GM19438 (cell line): Measurements from ENCODE around the gene TPCN2.

Experiments
- ATAC-seq: cut with Tn5 transposase; IDR thresholded peaks from one replicate; pipeline ENCODE4 v1.9.1; 2021; ENCODE audit warnings: low read depth; ENCODE audit not compliant: unreplicated experiment

Gene TPCN2

DNA sequence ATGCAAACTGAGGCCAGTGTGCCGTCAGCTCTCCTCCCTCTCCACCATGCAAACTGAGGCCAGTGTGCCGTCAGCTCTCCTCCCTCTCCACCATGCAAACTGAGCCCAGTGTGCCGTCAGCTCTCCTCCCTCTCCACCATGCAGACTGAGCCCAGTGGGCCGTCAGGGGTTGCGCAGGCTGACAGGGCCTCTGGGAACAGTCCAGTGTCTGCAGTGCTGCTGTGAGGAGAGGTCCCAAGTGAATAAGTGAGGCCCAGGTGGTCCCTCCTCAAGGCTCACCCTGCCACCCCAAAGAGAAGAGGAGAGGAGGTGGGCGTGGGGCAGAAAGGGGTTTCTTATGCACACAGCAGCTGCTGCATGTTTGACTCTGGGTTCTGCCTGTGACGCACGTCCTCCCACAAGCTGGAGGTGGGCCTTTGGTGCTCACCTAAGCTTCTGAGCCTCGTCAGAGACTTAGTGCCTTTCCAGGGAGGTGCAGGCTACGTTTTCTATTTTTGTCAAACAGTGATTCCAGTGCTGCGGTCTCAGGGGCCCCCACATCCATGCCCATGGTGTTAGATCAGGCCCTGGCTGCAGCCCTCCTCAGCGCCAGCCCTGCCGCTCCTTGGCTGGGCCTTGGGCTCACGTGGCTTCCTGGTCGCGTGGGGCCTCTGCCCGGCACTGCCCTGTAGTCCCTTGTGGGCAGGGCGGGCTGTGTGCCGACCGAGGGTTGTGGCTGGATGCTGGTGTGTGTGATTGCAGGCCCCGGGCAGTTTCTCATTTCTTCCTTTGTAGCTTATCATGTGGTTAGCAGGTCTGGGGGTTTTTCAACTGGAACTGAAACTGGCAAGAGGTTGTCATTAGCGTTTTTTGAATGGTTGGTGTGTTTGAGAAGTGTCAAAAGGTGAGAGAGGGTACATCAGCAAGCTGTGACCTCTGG, 7.1 kb downstream of the TPCN2 start:
- peak; percentile 63 for ATAC-seq

DNA sequence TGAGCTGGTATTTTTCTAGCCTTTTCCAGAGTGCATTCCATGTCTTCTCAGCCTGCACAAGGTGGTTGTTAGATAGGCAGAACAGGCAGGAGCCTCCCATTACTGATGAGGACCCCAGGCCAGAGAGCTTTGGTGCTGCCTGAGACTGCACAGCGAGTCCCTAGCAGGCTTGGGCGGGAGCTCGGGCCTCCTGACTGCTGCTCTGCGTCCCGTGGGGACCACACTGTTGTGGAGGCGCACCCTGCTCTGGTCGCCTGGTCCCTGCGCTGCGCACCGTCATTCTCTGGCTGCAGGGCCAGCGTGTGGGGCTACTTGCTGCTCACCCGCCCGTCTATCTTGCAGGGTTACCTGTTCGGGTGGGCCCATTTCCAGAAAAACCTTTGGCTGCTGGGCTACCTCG, 8.5 kb downstream of the TPCN2 start:
- no peak for ATAC-seq

DNA sequence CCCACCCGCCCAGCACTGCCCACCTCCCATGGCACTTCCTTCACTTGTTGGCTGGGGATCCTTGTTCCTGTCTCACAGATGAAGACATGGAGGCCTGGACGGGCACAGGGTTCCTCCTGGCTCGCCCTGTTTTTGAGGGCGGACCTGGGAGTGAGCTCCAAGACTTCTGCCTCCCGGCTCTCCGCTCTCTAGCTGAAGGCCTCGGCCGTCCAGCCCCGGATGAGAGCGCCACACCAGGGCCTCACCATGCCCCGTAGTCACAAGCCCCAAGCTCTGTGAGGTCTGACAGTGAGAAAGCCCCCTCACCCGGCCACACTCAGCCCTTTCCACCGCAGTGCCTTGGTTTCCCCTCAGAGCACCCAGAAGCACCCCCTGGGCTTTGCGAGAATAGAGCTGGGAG, 9.1 kb downstream of the TPCN2 start:
- ATAC-seq, result no peak

DNA sequence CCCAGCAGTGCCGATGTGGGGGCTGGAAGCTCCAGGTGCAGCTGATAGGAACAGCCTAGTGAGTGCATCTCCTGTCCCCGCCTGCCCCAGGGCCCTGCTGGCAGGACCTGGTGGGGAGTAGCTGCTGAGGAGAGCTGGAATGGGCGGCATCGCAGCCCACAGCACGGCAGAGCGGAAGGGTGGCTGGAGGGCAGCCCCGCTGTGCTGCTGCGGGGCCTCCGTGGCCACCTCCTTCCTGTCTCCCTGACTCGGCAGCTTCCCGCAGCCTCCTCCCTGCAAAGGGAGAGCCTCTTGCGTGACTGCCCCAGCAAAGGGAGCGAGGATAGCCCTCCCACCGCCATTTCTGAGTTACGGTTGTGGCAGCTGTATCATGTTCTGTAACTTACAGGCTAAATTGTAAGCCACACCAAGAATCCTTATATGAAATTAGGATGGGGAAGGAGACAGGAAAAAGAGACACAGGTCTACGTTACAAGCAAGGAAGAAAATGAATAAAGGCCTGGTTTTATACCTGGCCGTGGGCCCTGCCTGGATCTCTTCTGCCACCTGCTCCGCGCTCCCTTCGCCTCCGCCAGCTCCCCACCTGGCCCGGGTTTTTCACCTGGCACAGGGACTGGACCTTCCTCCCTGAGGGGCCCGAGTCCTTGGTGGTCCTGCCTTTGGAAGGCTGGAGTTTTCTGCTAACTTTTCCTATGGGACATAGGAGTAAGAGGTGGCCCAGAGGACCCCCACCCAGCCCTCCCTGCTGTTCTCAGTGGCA, 10.0 kb downstream of the TPCN2 start:
- ATAC-seq, result no peak

DNA sequence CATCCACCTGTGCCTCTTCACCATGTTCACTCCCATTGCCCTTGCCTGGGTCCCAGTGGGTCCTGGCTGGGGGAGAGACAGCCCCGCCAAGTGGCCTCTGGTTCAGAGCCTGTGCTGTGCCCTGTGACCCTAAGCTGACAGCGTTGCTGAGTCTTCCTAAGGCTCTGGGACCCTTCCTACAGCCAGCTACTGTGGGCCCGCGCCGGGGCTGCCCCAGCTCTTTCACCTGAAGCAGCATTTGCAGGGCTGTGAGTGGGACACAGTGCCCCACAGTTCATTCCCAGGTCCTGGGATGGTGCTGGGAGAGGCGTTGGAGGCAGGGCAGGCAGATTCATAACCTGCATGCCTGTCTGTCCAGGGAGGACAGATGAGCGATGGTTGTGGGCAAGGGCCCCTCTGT, 10.7 kb downstream of the TPCN2 start:
- ATAC-seq, result no peak

DNA sequence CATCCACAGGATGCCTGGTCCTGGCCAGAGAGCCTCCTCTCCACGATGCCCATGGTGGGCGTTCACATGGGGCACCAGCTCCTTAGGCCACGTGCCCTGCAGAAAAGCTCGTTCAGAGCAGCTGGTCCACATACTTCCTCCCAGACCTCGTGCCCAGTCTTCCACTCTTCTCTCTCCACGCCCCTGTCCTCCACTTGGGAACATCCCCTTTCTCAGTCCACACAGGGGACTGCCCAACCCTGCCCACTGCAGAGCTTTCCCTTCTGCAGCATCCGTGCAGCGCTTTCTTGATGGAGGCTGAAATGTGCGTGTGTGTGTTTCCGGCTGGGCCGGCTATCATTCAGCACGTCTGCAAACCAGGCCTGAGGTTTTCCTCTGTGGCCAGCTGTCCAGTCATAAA, 11.3 kb downstream of the TPCN2 start:
- ATAC-seq, result no peak

DNA sequence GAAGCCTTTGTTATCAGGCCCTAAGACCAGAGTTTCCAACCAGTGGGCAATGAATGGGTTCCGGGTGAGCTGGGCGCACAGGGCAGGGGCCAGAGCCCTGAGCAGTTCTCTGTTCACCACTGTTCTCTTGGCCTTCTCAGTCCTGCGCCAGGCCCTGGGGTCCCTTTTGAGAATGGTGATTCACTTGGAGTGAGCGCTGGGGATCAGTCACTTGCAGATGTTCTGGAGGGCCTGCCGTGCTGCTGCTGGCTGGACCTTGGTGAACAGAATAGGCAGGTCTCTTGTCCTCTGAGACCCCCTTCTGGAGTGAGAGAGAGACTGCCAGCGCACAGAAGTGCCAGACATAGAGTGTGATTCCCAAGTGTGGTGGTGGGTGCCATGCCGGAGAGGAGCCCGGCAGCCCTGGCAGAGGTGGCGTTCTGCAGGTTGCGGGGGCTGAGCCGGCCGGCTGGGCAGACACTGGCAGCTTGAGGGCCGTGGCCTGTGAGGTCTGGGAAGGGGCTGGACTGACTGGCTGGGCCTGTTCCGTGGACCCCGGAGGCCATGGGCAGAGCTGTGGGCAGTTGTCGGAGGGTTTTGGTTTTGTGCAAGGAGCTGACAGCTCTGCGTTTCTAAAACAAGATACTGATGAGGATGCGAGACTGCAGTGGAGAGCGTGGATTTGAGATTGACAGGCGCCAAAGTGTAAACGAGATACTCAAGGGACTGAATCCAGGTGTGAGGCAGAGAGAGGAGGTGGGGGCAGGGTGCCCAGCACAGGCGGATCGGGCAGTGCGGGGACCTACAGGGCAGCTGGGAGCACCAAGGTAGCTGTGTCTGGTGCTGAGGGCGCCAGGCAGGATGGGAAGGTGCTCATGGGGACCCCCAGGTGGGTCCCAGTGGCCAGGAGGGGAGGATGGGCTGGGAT, 12.3 kb downstream of the TPCN2 start:
- ATAC-seq, result no peak

DNA sequence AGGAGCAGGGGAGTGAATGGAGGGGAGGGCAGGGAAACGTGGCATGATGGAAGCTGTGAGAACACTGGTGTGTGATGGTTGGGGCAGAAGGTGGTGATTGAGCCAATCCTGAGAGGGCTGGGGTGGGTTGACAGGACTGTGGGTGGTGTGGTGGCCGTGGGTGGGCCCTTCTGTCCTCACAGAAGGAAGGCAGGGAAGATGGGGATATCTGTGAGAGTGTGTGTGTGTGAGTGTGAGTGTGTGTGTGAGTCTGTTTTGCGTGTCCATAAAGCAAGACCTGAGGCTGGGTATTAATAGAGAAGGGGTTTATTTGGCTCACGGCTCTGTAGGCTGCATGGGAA, 13.0 kb downstream of the TPCN2 start:
- ATAC-seq, result no peak

DNA sequence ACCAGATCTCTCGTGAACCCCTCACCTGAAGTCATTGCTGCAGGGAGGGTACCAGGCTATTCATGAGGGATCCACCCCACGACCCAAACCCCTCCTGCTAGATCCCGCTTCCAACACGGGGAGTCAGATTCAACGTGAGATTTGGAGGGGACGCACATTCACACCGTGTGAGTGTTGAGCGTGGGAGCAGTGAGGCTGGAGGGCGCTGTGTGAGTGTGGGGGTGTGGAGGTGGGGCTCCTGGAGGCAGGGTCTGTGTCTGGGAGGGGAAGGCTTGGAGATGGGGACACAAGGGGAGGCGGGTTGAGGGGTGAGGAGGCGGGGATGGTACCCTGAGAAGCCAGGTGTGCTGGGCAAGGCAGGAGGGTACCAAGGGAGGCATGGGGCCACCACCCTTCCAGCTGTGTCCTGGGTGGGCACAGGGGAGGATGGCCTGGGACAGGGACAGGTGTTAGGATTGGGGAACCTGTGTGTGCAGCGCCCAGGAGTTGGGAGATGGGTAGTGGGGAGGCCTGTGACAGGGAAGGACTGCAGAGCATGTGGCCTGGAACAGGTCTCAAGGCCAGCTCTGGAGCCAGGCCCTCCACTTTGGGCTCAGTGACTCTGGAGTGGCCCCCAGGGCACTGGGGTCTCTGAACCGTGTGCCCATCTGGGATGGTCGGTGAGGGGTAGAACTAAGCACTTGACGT, 13.6 kb downstream of the TPCN2 start:
- no peak for ATAC-seq

DNA sequence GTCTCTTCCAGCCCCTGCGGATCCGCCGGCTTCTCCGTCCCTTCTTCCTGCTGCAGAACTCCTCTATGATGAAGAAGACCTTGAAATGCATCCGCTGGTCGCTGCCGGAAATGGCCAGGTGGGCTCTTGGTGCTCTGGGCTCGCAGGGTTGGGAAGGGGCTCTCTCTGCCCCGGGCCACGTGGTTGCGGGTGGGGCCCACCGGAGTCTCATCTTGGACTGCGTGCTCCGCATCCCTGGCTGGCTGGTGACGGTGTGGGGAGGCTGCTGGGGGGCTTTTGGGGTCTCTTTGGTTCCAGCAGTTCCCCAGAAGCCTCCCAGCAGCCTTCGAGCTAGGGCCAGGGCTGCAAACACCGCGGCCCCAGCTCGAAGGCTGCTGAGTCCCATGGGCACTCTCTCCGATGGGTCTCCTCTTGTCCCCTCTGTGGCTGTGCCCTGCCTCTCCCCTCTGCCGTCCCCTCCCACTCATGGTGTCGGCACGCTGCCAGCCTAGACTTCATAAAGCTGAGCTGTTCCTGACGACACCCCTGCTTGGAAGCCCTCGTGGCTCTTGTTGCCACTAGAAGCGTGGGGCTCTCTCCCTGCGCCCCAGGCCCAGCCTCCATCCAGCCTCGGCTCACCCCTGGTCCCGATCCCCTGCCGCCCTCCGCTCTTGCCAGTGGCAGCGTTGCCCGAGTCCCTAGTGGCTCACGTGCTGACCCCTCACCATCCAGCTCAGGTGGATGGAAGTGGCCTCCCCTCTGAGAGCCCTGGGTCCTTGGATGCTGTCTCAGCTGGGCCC, 14.3 kb downstream of the TPCN2 start:
- ATAC-seq, result no peak

DNA sequence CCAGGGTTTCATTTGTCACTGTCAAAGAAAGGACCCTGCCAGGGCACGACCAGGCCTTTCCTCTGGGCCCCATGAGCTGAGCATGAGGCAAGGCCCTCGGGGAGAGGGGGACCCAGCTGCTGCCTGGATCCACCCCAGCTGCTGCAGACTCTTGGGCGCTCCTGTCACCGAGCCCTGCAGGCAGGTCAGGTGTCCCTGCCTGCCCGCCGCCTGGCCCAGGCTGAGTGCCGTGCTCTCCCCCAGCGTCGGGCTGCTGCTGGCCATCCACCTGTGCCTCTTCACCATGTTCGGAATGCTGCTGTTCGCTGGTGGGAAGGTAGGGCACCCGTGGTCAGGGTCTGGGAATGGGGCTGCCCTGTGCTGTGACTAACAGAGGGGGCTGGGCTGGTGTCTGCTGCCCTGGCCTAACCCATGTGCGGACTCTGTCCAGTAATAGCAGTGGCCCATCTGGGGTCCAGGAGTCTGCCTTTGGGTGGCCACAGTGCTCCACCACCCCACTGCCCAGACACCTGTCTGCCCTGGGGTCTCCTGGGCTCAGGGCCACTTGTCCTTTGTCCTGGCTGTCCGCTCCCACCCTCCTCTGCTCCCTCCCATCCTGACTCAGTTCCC, 15.0 kb downstream of the TPCN2 start:
- ATAC-seq, result no peak

DNA sequence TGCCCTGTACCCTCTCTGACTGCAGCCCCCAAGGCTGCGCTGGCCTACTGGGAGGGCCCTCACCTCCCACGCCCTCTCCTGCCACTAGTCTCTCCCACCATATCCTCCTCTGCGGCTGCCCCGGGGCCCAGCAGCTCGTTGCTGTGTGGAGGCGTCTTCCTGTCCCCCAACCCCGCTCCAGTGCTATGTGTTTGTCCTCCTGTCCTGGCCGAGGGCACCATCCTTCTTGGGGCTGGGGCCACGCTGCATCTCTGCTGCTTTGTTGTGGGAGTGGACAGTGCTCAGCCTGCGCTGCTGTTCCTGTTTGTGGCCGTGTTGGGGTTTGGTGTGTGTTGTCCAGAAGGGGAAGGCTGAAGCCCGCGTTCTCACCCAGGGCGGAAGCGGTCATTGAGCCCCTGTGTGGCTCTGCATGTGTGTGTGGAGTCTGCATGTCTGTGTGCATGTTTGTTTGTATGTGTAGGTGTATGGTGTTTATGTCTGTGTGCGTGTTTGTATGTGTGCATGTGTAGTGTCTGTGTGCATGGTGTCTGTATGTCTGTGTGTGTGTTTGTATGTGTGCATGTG, 15.7 kb downstream of the TPCN2 start:
- no peak for ATAC-seq

DNA sequence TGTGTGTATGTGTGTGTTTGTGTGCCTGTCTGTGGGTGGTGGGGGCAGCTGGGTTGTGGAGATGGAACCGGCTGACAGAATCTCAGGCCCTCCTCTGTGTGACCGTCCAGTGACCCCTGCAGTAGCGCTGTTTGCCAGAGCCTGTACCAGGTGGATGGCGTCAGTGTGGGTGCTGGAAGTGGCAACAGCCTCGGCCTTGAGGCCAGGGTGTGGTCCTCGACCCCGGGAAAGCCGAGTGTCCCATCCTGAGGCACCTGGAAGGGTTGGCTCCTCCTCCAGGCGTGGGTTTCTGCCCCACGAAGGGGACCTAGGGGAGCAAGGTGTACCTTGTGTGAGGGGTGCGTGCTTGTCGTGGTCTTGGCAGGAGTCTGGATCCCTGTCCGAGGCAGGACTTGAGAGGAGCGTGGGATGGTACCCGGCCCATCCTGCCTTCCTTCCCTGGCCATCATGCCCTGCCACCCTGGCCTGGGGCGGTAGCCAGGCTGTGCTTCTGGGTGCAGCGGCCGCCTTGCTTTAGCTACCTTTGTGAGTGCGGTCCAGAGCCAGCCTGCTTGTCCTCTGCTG, 16.5 kb downstream of the TPCN2 start:
- no peak for ATAC-seq

DNA sequence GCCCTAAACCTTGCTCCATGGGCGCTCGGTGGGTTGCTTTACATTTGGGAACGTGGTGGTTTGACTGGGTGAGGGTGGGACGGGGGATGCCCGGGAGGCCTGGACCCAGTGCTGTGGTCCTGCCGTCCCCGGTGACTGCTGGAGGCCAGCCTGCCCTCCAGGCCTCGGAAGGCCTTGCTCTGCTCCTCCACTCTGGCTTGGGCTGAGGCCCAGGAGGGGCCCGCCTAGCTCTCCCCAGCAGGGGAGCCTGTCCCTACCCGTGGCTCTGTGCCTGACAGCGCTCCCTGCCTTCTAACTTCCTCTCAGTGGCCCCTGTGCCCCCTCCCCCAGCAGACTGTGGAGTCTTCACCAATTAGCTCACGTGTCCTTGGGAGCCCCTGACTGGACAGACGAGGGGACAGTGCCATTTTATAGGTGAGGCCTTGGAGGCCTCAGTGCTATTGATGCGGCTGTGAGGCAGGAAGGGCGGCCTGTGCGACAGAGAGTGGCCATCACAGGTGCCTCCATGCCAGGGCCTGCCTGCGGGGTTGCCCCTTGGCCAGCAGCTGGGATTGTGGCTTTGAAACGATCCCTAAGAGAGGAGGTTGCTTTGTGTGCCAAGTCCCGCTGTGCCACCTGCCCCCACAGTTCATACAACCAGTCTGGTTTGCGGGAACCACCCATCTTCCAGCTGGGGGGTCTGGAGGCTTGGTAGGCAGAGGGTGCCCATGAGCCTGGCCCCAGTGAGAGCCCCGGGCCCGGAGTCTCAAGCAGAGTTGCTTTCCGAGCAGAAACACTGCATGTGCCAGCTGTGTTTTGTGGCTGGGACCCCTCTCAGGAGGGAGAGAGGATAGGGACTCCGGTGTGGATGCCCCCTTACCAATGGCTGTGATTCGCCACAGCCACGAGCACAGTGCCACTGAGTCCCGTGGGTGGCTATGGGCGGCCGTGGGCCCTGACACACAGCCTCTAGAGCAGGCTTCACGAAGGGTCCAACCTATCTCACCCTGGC, 17.7 kb downstream of the TPCN2 start:
- no peak for ATAC-seq

DNA sequence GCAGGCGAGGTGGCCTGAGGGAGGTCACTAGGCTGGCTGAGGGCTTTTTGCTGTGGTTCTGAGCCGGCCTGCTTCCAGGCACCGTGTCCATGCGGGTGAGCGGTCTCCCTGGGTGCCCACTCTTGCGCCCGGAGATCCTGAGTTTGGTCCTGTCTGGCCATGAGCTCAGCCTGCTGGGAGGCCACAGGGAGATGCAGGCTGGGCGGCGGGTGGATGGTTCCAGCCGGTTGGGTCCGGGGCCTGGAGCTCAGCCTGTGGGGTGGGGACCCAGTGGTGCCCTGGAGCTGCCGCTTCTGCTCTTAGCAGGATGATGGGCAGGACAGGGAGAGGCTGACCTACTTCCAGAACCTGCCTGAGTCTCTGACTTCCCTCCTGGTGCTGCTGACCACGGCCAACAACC, 18.5 kb downstream of the TPCN2 start:
- no peak for ATAC-seq

DNA sequence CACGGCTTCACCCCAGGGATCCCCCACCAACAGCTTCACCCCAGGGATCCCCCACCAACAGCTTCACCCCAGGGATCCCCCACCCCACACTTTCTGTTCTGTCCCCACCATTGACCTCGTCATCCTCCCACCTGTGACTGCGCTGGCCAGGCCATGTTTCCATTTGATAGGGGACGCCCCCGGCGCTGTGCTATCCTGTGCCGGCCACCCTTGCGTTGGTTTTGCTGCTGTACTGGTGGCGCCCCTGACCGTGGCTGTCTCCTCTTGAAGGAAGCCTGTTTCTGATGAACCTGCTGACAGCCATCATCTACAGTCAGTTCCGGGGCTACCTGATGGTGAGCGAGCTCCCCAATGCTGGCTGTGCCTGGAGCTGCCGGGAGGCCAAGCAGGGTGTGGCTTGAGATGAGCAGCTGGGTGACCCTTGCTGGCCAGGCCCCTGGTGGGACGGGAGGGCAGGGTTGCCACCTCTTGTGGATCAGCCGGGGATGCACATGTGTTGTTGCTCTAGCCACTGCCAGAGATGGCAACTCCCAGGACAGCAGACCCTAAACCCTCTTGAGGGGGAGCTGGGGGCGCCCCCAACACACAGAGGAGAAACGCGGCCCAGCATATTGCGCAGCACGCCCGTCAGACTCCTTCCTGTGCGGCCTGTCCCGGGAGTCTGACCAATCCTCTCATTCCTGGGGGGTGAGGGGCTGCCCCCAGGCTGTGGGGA, 22.5 kb downstream of the TPCN2 start:
- ATAC-seq, result no peak

DNA sequence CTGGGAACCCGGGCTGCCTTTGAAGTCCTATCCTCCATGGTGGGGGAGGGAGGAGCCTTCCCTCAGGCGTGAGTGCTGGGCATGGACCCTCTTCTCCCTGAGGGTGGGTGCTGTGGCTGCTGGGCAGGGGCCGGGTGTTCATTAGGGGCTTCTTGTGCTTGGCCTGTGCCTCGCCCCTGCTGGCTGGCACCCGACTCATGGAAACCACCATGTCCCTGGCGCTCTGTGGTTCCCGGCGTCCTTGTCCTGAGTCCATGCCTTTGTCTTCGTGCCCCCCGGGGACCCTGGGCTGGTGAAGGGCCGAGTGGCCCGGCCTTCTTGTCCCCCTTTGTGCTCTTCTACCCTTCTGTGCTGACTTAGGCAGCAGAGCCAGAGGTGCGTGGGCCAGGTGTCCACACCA, 23.2 kb downstream of the TPCN2 start:
- ATAC-seq, result no peak
